Liver (tissue), 9 donors: ENCODE data around the gene PRR15L. TPM values are rescaled to one million over a fixed set of nuclear protein-coding genes. Genes with fewer than 3 reads are reported as not detected.

Source experiments
- DNase-seq: peaks from one replicate; pipeline ENCODE4 v3.0.0-alpha.2; 2017; ENCODE audit warnings: low spot score
- H3K27ac ChIP-seq, 2 donors: one replicate each; pipeline ENCODE4 v1.7.0; 2013; ENCODE audit warnings: inconsistent platforms in 2 of 2, low read length in 2 of 2, control low read depth in 1 of 2, low read depth in 1 of 2, mild to moderate bottlenecking in 1 of 2
- H3K27me3 ChIP-seq, 4 donors: one replicate each; pipeline versions ENCODE4 v1.6.1 to v1.7.0; 2013; ENCODE audit warnings: low read length in 3 of 4, inconsistent platforms in 1 of 4, mild to moderate bottlenecking in 1 of 4, moderate library complexity in 1 of 4; ENCODE audit not compliant: control insufficient read depth in 4 of 4, insufficient read depth in 4 of 4
- H3K36me3 ChIP-seq, 4 donors: one replicate each; pipeline versions ENCODE4 v1.6.1 to v1.7.0; 2013; ENCODE audit warnings: low read length in 3 of 4, mild to moderate bottlenecking in 3 of 4, low read depth in 1 of 4, moderate library complexity in 1 of 4; ENCODE audit not compliant: control insufficient read depth in 4 of 4, insufficient read depth in 3 of 4
- H3K4me1 ChIP-seq, 4 donors: one replicate each; pipeline versions ENCODE4 v1.6.1 to v1.7.0; 2013; ENCODE audit warnings: low read length in 3 of 4, mild to moderate bottlenecking in 3 of 4, moderate library complexity in 1 of 4; ENCODE audit not compliant: control insufficient read depth in 4 of 4, insufficient read depth in 4 of 4
- H3K4me3 ChIP-seq, 3 donors: one replicate each; pipeline versions ENCODE4 v1.6.1 to v1.7.0; 2013; ENCODE audit warnings: low read length in 3 of 3, control low read depth in 1 of 3, low read depth in 1 of 3, mild to moderate bottlenecking in 1 of 3
- H3K9ac ChIP-seq, 2 donors: one replicate each; pipeline ENCODE4 v1.7.0; 2013; ENCODE audit warnings: low read length in 2 of 2, mild to moderate bottlenecking in 2 of 2, moderate library complexity in 2 of 2, control low read depth in 1 of 2, low read depth in 1 of 2
- H3K9me3 ChIP-seq, 4 donors: one replicate each; pipeline versions ENCODE4 v1.6.1 to v1.7.0; 2013; ENCODE audit warnings: low read length in 3 of 4; ENCODE audit not compliant: control insufficient read depth in 4 of 4
- EGR1 ChIP-seq, 2 donors: IDR thresholded peaks; 2 replicates each; pipeline ENCODE4 v1.6.1; 2016 to 2018; ENCODE audit warnings: antibody characterized with exemption in 2 of 2, low read depth in 2 of 2
- FOXA1 ChIP-seq: IDR thresholded peaks from 2 replicates; pipeline ENCODE4 v1.6.1; 2016; ENCODE audit warnings: antibody characterized with exemption
- GABPA ChIP-seq, 2 donors: IDR thresholded peaks in 1 of 2; conservative IDR thresholded peaks in 1 of 2; 2 replicates each; pipeline ENCODE4 v1.6.1; 2016; ENCODE audit warnings: antibody characterized with exemption in 2 of 2, mild to moderate bottlenecking in 1 of 2, moderate library complexity in 1 of 2
- HNF4A ChIP-seq, 2 donors: conservative IDR thresholded peaks; 2 replicates each; pipeline ENCODE4 v1.6.1; 2016; ENCODE audit warnings: antibody characterized with exemption in 2 of 2, mild to moderate bottlenecking in 2 of 2
- HNF4G ChIP-seq: IDR thresholded peaks from 2 replicates; pipeline ENCODE4 v1.6.1; 2016; ENCODE audit warnings: antibody characterized with exemption
- JUND ChIP-seq, 2 donors: IDR thresholded peaks; 2 replicates each; pipeline ENCODE4 v1.6.1; 2016; ENCODE audit warnings: antibody characterized with exemption in 2 of 2
- NR2F2 ChIP-seq: IDR thresholded peaks from 2 replicates; pipeline ENCODE4 v1.6.1; 2016; ENCODE audit warnings: antibody characterized with exemption
- RAD21 ChIP-seq, 2 donors: IDR thresholded peaks; 2 replicates each; pipeline ENCODE4 v1.6.1; 2016; ENCODE audit warnings: antibody characterized with exemption in 2 of 2, mild to moderate bottlenecking in 2 of 2
- RXRA ChIP-seq, 2 donors: IDR thresholded peaks; 2 replicates each; pipeline ENCODE4 v1.6.1; 2017 to 2018; ENCODE audit warnings: antibody characterized with exemption in 2 of 2, mild to moderate bottlenecking in 1 of 2
- SP1 ChIP-seq: IDR thresholded peaks from 2 replicates; pipeline ENCODE4 v1.6.1; 2018; ENCODE audit warnings: antibody characterized with exemption, mild to moderate bottlenecking
- TAF1 ChIP-seq: conservative IDR thresholded peaks from 2 replicates; pipeline ENCODE4 v1.6.1; 2016; ENCODE audit warnings: antibody characterized with exemption, mild to moderate bottlenecking
- YY1 ChIP-seq: IDR thresholded peaks from 2 replicates; pipeline ENCODE4 v1.6.1; 2016; ENCODE audit warnings: antibody characterized with exemption, mild to moderate bottlenecking
- ZBTB33 ChIP-seq: IDR thresholded peaks from 2 replicates; pipeline ENCODE4 v1.6.1; 2016; ENCODE audit warnings: antibody characterized with exemption
- WGBS: extraction: QIAGEN DNeasy Blood & Tissue Kit; methylation state at CpG from one replicate; pipeline ENCODE4 v1.1.7; 2013; 5-methylcytosine and 5-hydroxymethylcytosine counted together
- polyA plus RNA-seq, 2 donors: library from polyadenylated mRNA; stranded (reverse) in 1 of 2; unstranded in 1 of 2; fragments of 200-250 nt in 1 of 2; fragments of >200 nt in 1 of 2; fragmentation: Nextera tagmentation in 1 of 2; extraction: Ambion mirVana in 1 of 2; gene quantifications; one replicate each; pipeline versions ENCODE4 v1.2.1 to v1.2.3, GENCODE V29; 2013 to 2015
- total RNA-seq, 2 donors: library from RNA; depleted of rRNA; stranded (reverse); fragments of >200 nt; gene quantifications; one replicate each; pipeline ENCODE4 v1.2.3, GENCODE V29; 2014
- TF ChIP-seq, protein P1 (sequence below): IDR thresholded peaks from 2 replicates; pipeline ENCODE4 v1.6.1; 2016; ENCODE audit warnings: antibody characterized with exemption
- TF ChIP-seq, protein P2 (sequence below): IDR thresholded peaks from 2 replicates; pipeline ENCODE4 v1.6.1; 2016; ENCODE audit warnings: antibody characterized with exemption
- TF ChIP-seq, protein P3 (sequence below): IDR thresholded peaks from 2 replicates; pipeline ENCODE4 v1.6.1; 2016; ENCODE audit warnings: antibody characterized with exemption, mild to moderate bottlenecking
- TF ChIP-seq, protein P4 (sequence below): fragments of 150-350 bp; IDR thresholded peaks from 2 replicates; pipeline ENCODE4 v1.5.1; 2017; ENCODE audit warnings: improper control_type of control experiment, low read depth, low read length; ENCODE audit not compliant: missing input control
- donor health status: healthy.
- donor health status: healthy.
- donor health status: healthy.
- donor health status: healthy.
- donor health status: healthy.

The PRR15L gene
- total and polyA plus RNA-seq, 4 donors, result 0.83 to 11.0 (median 1.9) TPM

- H3K4me1 ChIP-seq, result no peaks in the 10 kb centered on the region
- no peak for DNase-seq
- TF ChIP-seq RXRA (IDR thresholded peaks at IDR 0.05) (no peak), SP1 (no peak), ZBTB33 (no peak)
- TF ChIP-seq, protein P1, sequence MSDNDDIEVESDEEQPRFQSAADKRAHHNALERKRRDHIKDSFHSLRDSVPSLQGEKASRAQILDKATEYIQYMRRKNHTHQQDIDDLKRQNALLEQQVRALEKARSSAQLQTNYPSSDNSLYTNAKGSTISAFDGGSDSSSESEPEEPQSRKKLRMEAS, result no peak
- TF ChIP-seq, protein P2, sequence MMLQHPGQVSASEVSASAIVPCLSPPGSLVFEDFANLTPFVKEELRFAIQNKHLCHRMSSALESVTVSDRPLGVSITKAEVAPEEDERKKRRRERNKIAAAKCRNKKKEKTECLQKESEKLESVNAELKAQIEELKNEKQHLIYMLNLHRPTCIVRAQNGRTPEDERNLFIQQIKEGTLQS, result no peak
- H3K27me3 ChIP-seq, result no peaks in the 10 kb centered on the region
- H3K36me3 ChIP-seq, result no peaks in the 10 kb centered on the region
- no peak overlapping the region for H3K4me3 ChIP-seq
- H3K27ac ChIP-seq, result no peak overlapping the region
- no peak overlapping the region for H3K9ac ChIP-seq
- H3K9me3 ChIP-seq, result no peaks in the 10 kb centered on the region
- WGBS, result 88% methylated on average over 5 of the region's 5 CpGs
These were observed 36.3 kb upstream of the PRR15L start for GRCh38 chr17:47993964-47994363.

DNA sequence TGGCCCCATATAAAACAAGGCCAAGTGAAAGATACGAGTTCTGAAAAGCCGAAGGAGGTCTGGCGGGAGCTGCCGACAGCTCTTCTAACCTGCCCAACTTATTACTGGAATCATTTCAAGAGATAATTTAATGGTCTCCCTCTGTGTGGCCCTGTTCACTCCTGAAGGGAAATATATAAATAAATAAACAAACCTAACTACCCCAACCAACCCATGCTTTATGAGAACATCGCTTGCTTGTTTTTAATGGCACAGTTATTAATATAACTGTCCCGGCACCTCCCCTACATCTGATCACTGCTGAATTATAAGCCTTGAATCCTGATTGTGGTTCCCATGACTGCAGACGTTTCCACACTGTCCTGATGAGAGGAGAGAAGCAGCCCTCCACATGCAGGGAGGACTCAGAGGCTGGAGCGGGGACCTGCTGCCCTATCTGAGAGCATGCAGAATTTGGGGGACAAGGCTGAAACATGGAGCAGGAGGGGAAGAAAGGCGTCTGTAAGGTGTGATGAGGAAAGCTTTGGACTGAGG lies 35.4 kb upstream of the PRR15L start:
- Histone ChIP-seq H3K27ac (no peak overlapping the region), H3K9me3 (no peaks in the 10 kb centered on the region), H3K4me3 (no peak overlapping the region), H3K9ac (no peak overlapping the region), H3K27me3 (no peaks in the 10 kb centered on the region), H3K4me1 (no peaks in the 10 kb centered on the region), H3K36me3 (no peaks in the 10 kb centered on the region)
- TF ChIP-seq YY1, result no peak
- TF ChIP-seq ZBTB33, result no peak
- no peak for TF ChIP-seq HNF4A (conservative IDR thresholded peaks at IDR 0.05)
- no peak for TF ChIP-seq JUND (IDR thresholded peaks at IDR 0.05)
- DNase-seq, result no peak
- 88% methylated on average over 9 of the region's 9 CpGs for WGBS

- 70% methylated on average over 4 of the region's 4 CpGs for WGBS
- no peak overlapping the region for H3K27ac ChIP-seq
- H3K27me3 ChIP-seq, result no peaks in the 10 kb centered on the region
- no peak overlapping the region for H3K9ac ChIP-seq
- H3K9me3 ChIP-seq, result no peaks in the 10 kb centered on the region
- H3K4me3 ChIP-seq, result no peak overlapping the region
- H3K4me1 ChIP-seq, result no peaks in the 10 kb centered on the region
- H3K36me3 ChIP-seq, result no peaks in the 10 kb centered on the region
- no peak for DNase-seq
- TF ChIP-seq, protein P3, sequence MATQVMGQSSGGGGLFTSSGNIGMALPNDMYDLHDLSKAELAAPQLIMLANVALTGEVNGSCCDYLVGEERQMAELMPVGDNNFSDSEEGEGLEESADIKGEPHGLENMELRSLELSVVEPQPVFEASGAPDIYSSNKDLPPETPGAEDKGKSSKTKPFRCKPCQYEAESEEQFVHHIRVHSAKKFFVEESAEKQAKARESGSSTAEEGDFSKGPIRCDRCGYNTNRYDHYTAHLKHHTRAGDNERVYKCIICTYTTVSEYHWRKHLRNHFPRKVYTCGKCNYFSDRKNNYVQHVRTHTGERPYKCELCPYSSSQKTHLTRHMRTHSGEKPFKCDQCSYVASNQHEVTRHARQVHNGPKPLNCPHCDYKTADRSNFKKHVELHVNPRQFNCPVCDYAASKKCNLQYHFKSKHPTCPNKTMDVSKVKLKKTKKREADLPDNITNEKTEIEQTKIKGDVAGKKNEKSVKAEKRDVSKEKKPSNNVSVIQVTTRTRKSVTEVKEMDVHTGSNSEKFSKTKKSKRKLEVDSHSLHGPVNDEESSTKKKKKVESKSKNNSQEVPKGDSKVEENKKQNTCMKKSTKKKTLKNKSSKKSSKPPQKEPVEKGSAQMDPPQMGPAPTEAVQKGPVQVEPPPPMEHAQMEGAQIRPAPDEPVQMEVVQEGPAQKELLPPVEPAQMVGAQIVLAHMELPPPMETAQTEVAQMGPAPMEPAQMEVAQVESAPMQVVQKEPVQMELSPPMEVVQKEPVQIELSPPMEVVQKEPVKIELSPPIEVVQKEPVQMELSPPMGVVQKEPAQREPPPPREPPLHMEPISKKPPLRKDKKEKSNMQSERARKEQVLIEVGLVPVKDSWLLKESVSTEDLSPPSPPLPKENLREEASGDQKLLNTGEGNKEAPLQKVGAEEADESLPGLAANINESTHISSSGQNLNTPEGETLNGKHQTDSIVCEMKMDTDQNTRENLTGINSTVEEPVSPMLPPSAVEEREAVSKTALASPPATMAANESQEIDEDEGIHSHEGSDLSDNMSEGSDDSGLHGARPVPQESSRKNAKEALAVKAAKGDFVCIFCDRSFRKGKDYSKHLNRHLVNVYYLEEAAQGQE, result no peak
- TF ChIP-seq YY1 (no peak), JUND (IDR thresholded peaks at IDR 0.05) (no peak), EGR1 (IDR thresholded peaks at IDR 0.05; ENCODE audit: low read depth in 2 of 2) (no peak), TAF1 (no peak), HNF4G (no peak), RXRA (IDR thresholded peaks at IDR 0.05) (no peak), GABPA (IDR thresholded peaks at IDR 0.05 in 1 of 2, conservative IDR thresholded peaks at IDR 0.05 in 1 of 2) (no peak), NR2F2 (no peak), RAD21 (IDR thresholded peaks at IDR 0.05) (no peak), SP1 (no peak), FOXA1 (no peak)
- TF ChIP-seq, protein P2, result no peak
- TF ChIP-seq, protein P1, result no peak
- TF ChIP-seq, protein P4, sequence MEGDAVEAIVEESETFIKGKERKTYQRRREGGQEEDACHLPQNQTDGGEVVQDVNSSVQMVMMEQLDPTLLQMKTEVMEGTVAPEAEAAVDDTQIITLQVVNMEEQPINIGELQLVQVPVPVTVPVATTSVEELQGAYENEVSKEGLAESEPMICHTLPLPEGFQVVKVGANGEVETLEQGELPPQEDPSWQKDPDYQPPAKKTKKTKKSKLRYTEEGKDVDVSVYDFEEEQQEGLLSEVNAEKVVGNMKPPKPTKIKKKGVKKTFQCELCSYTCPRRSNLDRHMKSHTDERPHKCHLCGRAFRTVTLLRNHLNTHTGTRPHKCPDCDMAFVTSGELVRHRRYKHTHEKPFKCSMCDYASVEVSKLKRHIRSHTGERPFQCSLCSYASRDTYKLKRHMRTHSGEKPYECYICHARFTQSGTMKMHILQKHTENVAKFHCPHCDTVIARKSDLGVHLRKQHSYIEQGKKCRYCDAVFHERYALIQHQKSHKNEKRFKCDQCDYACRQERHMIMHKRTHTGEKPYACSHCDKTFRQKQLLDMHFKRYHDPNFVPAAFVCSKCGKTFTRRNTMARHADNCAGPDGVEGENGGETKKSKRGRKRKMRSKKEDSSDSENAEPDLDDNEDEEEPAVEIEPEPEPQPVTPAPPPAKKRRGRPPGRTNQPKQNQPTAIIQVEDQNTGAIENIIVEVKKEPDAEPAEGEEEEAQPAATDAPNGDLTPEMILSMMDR, result no peak
These were observed 34.5 kb upstream of the PRR15L start for GRCh38 chr17:47992216-47992615.
